WTC11 (cell line): ENCODE data around the gene ZCRB1. TPM values are rescaled to one million over a fixed set of nuclear protein-coding genes. Genes with fewer than 3 reads are reported as not detected.

Experiments used
- ATAC-seq: fragments of 200-7000 bp; cut with Tn5 transposase; 2 replicates; pipeline ENCODE4 v1.10.0; 2021; ENCODE audit warnings: mild to moderate bottlenecking, moderate library complexity
- CTCF ChIA-PET: fragments of 300-600 bp; sonication (Branson Sonifier 250); formaldehyde crosslinking; loops from one replicate; lab custom pipeline; 2021; ENCODE audit warnings: antibody characterized with exemption; lab: Charles Lee
- POLR2A ChIA-PET: fragments of 350-600 bp; sonication (Branson Sonifier 250); formaldehyde crosslinking; loops from one replicate; lab custom pipeline; 2021; ENCODE audit warnings: antibody characterized with exemption; lab: Charles Lee
- DNase-seq: peaks from one replicate; pipeline ENCODE4 v3.0.0; 2021; ENCODE audit warnings: low spot score
- H3K27ac Mint-ChIP-seq: 2 replicates; pipeline ENCODE4 v1.8.0; 2021; ENCODE audit warnings: mixed read lengths
- H3K27me3 Mint-ChIP-seq: 2 replicates; pipeline ENCODE4 v1.8.0; 2021; ENCODE audit warnings: low read depth, mild to moderate bottlenecking, moderate library complexity, mixed read lengths
- H3K36me3 Mint-ChIP-seq: 2 replicates; pipeline ENCODE4 v1.8.0; 2021; ENCODE audit warnings: mixed read lengths
- H3K4me1 Mint-ChIP-seq: 2 replicates; pipeline ENCODE4 v1.8.0; 2022; ENCODE audit warnings: mixed read lengths
- H3K4me3 Mint-ChIP-seq: 2 replicates; pipeline ENCODE4 v1.8.0; 2021; ENCODE audit warnings: mild to moderate bottlenecking, moderate library complexity, mixed read lengths
- H3K9me3 Mint-ChIP-seq: 2 replicates; pipeline ENCODE4 v1.8.0; 2021; ENCODE audit warnings: mixed read lengths
- KAT7 ChIP-seq: sonication (generic); formaldehyde crosslinking; IDR thresholded peaks from 2 replicates; pipeline ENCODE4 v1.8.1; 2023; ENCODE audit warnings: missing genetic modification reagents, mild to moderate bottlenecking, borderline replicate concordance
- MXD4 ChIP-seq: fragments of 250-450 bp; sonication (Bioruptor Pico); IDR thresholded peaks from 2 replicates; pipeline ENCODE4 v1.8.0; 2021; ENCODE audit warnings: mild to moderate bottlenecking, moderate library complexity, borderline replicate concordance
- SMAD3 ChIP-seq: sonication (generic); formaldehyde crosslinking; IDR thresholded peaks from 2 replicates; pipeline ENCODE4 v1.8.0; 2022; ENCODE audit warnings: missing genetic modification reagents, mild to moderate bottlenecking, borderline replicate concordance
- TEAD1 ChIP-seq: sonication (generic); formaldehyde crosslinking; IDR thresholded peaks from 2 replicates; pipeline ENCODE4 v1.8.0; 2022; ENCODE audit warnings: mild to moderate bottlenecking, missing genetic modification reagents
- ZBTB21 ChIP-seq: sonication (generic); formaldehyde crosslinking; IDR thresholded peaks from 2 replicates; pipeline ENCODE4 v1.8.1; 2023; ENCODE audit warnings: mild to moderate bottlenecking, missing genetic modification reagents, borderline replicate concordance
- ZNF416 ChIP-seq: fragments of 250-450 bp; sonication (Bioruptor Pico); IDR thresholded peaks from 2 replicates; pipeline ENCODE4 v1.9.0; 2021; ENCODE audit warnings: mild to moderate bottlenecking, inconsistent platforms
- total RNA-seq: library from RNA; stranded (reverse); gene quantifications from 3 replicates; pipeline ENCODE4 v1.2.3, GENCODE V29; 2021
- TF ChIP-seq, protein P1 (sequence below): sonication (generic); formaldehyde crosslinking; IDR thresholded peaks from 2 replicates; pipeline ENCODE4 v1.8.1; 2022; ENCODE audit warnings: low read depth, mild to moderate bottlenecking, moderate library complexity, missing genetic modification reagents, borderline replicate concordance
- TF ChIP-seq, protein P2 (sequence below): fragments of 250-450 bp; sonication (Bioruptor Pico); IDR thresholded peaks from 2 replicates; pipeline ENCODE4 v1.9.0; 2021; ENCODE audit warnings: mild to moderate bottlenecking
- TF ChIP-seq, protein P3 (sequence below): sonication (generic); formaldehyde crosslinking; IDR thresholded peaks from 2 replicates; pipeline ENCODE4 v1.8.0; 2022; ENCODE audit warnings: missing genetic modification reagents
- TF ChIP-seq, protein P4 (sequence below): fragments of 250-450 bp; sonication (Bioruptor Pico); IDR thresholded peaks from 2 replicates; pipeline ENCODE4 v1.9.0; 2021; ENCODE audit warnings: mild to moderate bottlenecking
- TF ChIP-seq, protein P5 (sequence below): sonication (generic); formaldehyde crosslinking; IDR thresholded peaks from 2 replicates; pipeline ENCODE4 v1.8.0; 2023; ENCODE audit warnings: missing genetic modification reagents
- TF ChIP-seq, protein P6 (sequence below): fragments of 250-450 bp; sonication (Bioruptor Pico); IDR thresholded peaks from 2 replicates; pipeline ENCODE4 v2.1.2; 2022; ENCODE audit warnings: mild to moderate bottlenecking, moderate library complexity
- TF ChIP-seq, protein P7 (sequence below): fragments of 200-600 bp; IDR thresholded peaks from 2 replicates; pipeline ENCODE4 v1.8.0; 2022; ENCODE audit warnings: antibody characterized with exemption

Gene ZCRB1
- total RNA-seq, 1 experiment from 2014 or later = 58.3 TPM

DNA sequence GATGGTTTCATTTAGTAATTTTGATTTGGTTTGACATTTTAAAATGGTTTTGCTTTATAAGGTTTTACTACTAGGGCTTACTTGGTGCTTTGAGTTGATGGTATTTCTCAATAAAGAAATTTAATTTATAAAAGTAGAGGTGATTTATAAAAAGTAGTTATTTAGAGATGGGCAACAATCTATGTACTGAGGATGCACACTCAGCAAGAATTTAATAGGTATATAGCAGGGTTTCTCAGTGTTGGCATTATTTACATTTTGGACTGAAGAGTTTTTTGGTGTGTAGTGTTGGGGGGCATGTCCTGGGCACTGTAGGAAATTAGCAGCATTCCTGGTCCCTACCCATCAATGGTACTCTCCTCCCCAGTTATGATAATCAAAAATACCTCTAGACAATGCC lies 47.8 kb upstream of the ZCRB1 start (continued):
- TF ChIP-seq, protein P1, sequence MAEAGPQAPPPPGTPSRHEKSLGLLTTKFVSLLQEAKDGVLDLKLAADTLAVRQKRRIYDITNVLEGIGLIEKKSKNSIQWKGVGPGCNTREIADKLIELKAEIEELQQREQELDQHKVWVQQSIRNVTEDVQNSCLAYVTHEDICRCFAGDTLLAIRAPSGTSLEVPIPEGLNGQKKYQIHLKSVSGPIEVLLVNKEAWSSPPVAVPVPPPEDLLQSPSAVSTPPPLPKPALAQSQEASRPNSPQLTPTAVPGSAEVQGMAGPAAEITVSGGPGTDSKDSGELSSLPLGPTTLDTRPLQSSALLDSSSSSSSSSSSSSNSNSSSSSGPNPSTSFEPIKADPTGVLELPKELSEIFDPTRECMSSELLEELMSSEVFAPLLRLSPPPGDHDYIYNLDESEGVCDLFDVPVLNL (CRISPR knock-in tag) = no peak
- no peak for TF ChIP-seq TEAD1 (CRISPR knock-in tag)
- TF ChIP-seq, protein P2, sequence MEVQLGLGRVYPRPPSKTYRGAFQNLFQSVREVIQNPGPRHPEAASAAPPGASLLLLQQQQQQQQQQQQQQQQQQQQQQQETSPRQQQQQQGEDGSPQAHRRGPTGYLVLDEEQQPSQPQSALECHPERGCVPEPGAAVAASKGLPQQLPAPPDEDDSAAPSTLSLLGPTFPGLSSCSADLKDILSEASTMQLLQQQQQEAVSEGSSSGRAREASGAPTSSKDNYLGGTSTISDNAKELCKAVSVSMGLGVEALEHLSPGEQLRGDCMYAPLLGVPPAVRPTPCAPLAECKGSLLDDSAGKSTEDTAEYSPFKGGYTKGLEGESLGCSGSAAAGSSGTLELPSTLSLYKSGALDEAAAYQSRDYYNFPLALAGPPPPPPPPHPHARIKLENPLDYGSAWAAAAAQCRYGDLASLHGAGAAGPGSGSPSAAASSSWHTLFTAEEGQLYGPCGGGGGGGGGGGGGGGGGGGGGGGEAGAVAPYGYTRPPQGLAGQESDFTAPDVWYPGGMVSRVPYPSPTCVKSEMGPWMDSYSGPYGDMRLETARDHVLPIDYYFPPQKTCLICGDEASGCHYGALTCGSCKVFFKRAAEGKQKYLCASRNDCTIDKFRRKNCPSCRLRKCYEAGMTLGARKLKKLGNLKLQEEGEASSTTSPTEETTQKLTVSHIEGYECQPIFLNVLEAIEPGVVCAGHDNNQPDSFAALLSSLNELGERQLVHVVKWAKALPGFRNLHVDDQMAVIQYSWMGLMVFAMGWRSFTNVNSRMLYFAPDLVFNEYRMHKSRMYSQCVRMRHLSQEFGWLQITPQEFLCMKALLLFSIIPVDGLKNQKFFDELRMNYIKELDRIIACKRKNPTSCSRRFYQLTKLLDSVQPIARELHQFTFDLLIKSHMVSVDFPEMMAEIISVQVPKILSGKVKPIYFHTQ = no peak
- TF ChIP-seq, protein P3, sequence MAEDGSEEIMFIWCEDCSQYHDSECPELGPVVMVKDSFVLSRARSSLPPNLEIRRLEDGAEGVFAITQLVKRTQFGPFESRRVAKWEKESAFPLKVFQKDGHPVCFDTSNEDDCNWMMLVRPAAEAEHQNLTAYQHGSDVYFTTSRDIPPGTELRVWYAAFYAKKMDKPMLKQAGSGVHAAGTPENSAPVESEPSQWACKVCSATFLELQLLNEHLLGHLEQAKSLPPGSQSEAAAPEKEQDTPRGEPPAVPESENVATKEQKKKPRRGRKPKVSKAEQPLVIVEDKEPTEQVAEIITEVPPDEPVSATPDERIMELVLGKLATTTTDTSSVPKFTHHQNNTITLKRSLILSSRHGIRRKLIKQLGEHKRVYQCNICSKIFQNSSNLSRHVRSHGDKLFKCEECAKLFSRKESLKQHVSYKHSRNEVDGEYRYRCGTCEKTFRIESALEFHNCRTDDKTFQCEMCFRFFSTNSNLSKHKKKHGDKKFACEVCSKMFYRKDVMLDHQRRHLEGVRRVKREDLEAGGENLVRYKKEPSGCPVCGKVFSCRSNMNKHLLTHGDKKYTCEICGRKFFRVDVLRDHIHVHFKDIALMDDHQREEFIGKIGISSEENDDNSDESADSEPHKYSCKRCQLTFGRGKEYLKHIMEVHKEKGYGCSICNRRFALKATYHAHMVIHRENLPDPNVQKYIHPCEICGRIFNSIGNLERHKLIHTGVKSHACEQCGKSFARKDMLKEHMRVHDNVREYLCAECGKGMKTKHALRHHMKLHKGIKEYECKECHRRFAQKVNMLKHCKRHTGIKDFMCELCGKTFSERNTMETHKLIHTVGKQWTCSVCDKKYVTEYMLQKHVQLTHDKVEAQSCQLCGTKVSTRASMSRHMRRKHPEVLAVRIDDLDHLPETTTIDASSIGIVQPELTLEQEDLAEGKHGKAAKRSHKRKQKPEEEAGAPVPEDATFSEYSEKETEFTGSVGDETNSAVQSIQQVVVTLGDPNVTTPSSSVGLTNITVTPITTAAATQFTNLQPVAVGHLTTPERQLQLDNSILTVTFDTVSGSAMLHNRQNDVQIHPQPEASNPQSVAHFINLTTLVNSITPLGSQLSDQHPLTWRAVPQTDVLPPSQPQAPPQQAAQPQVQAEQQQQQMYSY (CRISPR knock-in tag) = no peak
- TF ChIP-seq, protein P4, sequence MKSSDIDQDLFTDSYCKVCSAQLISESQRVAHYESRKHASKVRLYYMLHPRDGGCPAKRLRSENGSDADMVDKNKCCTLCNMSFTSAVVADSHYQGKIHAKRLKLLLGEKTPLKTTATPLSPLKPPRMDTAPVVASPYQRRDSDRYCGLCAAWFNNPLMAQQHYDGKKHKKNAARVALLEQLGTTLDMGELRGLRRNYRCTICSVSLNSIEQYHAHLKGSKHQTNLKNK (CRISPR knock-in tag) = no peak
- no peak for TF ChIP-seq MXD4
- TF ChIP-seq SMAD3 (CRISPR knock-in tag) = no peak
- TF ChIP-seq, protein P5, sequence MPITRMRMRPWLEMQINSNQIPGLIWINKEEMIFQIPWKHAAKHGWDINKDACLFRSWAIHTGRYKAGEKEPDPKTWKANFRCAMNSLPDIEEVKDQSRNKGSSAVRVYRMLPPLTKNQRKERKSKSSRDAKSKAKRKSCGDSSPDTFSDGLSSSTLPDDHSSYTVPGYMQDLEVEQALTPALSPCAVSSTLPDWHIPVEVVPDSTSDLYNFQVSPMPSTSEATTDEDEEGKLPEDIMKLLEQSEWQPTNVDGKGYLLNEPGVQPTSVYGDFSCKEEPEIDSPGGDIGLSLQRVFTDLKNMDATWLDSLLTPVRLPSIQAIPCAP = no peak
- no peak for TF ChIP-seq ZBTB21 (CRISPR knock-in tag)
- TF ChIP-seq, protein P6, sequence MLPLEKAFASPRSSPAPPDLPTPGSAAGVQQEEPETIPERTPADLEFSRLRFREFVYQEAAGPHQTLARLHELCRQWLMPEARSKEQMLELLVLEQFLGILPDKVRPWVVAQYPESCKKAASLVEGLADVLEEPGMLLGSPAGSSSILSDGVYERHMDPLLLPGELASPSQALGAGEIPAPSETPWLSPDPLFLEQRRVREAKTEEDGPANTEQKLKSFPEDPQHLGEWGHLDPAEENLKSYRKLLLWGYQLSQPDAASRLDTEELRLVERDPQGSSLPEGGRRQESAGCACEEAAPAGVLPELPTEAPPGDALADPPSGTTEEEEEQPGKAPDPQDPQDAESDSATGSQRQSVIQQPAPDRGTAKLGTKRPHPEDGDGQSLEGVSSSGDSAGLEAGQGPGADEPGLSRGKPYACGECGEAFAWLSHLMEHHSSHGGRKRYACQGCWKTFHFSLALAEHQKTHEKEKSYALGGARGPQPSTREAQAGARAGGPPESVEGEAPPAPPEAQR (CRISPR knock-in tag) = no peak
- TF ChIP-seq ZNF416 = no peak
- TF ChIP-seq, all 79 proteins: peak for 0

DNA sequence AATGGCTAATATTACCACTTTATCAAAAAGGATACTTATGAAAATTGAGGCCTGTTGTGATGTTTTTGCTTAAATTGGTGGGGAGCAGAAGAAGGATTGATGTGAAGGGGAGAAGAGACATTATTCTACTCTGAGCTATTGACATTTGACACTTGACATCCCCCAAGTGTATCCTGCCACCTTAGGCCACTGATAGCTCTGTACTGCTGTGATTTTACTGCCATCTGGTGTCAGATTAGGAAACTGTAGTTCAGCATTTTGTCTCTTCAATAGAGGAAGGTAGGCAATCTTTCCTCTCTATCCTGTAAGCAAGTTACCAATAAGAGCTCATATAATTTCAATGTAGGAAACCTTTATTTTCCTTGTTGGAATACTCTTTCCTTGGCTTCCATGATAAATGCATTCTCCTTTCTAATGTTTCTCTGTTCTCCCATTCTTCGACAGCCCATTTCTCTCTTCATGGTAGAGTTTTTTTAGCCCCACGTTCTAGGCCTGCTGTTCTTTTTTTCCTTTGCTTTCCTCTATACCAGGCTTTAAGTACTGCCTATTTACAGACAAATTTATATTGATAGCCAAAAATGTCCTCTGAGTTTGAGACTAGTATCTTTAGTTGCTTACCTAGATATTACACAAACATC lies 46.4 kb upstream of the ZCRB1 start:
- no peak for DNase-seq
- peaks cover 7% of the 10 kb centered on the region; the same call in 1 of the 2 replicates for H3K36me3 Mint-ChIP-seq
- no peak overlapping the region for H3K4me3 Mint-ChIP-seq
- ATAC-seq = peak; percentile 90
- ChIA-PET CTCF (interaction anchor here (0.5 to 2.1 kb wide), 42 partner anchors 9 to 966 kb away, joined by 3 to 29 read pairs (median 3); partner anchors contain the start of gene GXYLT1), POLR2A (interaction anchor here (0.6 kb wide), 1 partner anchor 134 kb away, joined by 6 read pairs; no protein-coding TSS in a partner anchor)
- H3K27ac Mint-ChIP-seq = no peak overlapping the region
- peaks cover 45% of the 10 kb centered on the region for H3K4me1 Mint-ChIP-seq
- no peaks in the 10 kb centered on the region for H3K27me3 Mint-ChIP-seq
- H3K9me3 Mint-ChIP-seq = no peaks in the 10 kb centered on the region
- TF ChIP-seq KAT7 (CRISPR knock-in tag) = no peak
- TF ChIP-seq, protein P7, sequence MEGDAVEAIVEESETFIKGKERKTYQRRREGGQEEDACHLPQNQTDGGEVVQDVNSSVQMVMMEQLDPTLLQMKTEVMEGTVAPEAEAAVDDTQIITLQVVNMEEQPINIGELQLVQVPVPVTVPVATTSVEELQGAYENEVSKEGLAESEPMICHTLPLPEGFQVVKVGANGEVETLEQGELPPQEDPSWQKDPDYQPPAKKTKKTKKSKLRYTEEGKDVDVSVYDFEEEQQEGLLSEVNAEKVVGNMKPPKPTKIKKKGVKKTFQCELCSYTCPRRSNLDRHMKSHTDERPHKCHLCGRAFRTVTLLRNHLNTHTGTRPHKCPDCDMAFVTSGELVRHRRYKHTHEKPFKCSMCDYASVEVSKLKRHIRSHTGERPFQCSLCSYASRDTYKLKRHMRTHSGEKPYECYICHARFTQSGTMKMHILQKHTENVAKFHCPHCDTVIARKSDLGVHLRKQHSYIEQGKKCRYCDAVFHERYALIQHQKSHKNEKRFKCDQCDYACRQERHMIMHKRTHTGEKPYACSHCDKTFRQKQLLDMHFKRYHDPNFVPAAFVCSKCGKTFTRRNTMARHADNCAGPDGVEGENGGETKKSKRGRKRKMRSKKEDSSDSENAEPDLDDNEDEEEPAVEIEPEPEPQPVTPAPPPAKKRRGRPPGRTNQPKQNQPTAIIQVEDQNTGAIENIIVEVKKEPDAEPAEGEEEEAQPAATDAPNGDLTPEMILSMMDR = peak; percentile 60
